B cell (primary cell): ENCODE data around the gene MIDN. TPM values are rescaled to one million over a fixed set of nuclear protein-coding genes. Genes with fewer than 3 reads are reported as not detected.

Experiments
- ATAC-seq: fragments of 200-7000 bp; cut with Tn5 transposase; one replicate; pipeline ENCODE4 v1.10.0; 2021; ENCODE audit warnings: low read depth, mild to moderate bottlenecking, moderate number of reproducible peaks, moderate library complexity
- CTCF ChIA-PET: fragments of 350-600 bp; sonication (Branson Sonifier 250); formaldehyde crosslinking; loops from one replicate; lab custom pipeline; 2021; ENCODE audit warnings: antibody characterized with exemption, inconsistent platforms; lab: Charles Lee
- POLR2A ChIA-PET: fragments of 350-600 bp; sonication (Branson Sonifier 250); formaldehyde crosslinking; loops from one replicate; lab custom pipeline; 2021; ENCODE audit warnings: antibody characterized with exemption; lab: Charles Lee
- DNase-seq: peaks from one replicate; pipeline ENCODE4 v3.0.0; 2013
- H2AFZ ChIP-seq: 2 replicates; pipeline ENCODE4 v1.6.1; 2012; ENCODE audit warnings: mild to moderate bottlenecking, low read depth, low read length; ENCODE audit not compliant: insufficient read depth, poor library complexity, severe bottlenecking
- H3K27ac ChIP-seq, 2 donors: 1 replicate in 1 of 2; 2 replicates in 1 of 2; pipeline ENCODE4 v1.5.1; 2012 to 2013; ENCODE audit warnings: low read length in 2 of 2, mild to moderate bottlenecking in 2 of 2, moderate library complexity in 1 of 2
- H3K27me3 ChIP-seq, 4 experiments: fragments of 200-600 bp in 1 of 4; sonication (generic) in 1 of 4; replicated peaks in 1 of 4; 1 replicate in 2 of 4; 2 replicates in 2 of 4; pipeline versions ENCODE4 v1.6.1 to v1.7.0; 2013 to 2016; ENCODE audit warnings: low read length in 3 of 4, mild to moderate bottlenecking in 2 of 4, mixed read lengths in 1 of 4, moderate library complexity in 1 of 4; ENCODE audit not compliant: insufficient read depth in 4 of 4, control insufficient read depth in 3 of 4; ENCODE audit errors: control extremely low read depth in 1 of 4
- H3K36me3 ChIP-seq, 2 experiments: replicated peaks in 1 of 2; 1 replicate in 1 of 2; 2 replicates in 1 of 2; pipeline versions ENCODE4 v1.6.1 to v1.7.1; 2013; ENCODE audit warnings: low read length in 1 of 2; ENCODE audit not compliant: insufficient read depth in 2 of 2, control insufficient read depth in 1 of 2; ENCODE audit errors: control extremely low read depth in 1 of 2, extremely low read depth in 1 of 2
- H3K4me1 ChIP-seq, 2 donors: fragments of 200-600 bp in 1 of 2; sonication (generic) in 1 of 2; 1 replicate in 1 of 2; 2 replicates in 1 of 2; pipeline versions ENCODE4 v1.5.1 to v1.6.1; 2013 to 2017; ENCODE audit warnings: low read length in 2 of 2; ENCODE audit not compliant: control insufficient read depth in 2 of 2, insufficient read depth in 2 of 2
- H3K4me2 ChIP-seq: replicated peaks from 2 replicates; pipeline ENCODE3; 2012; ENCODE audit warnings: mild to moderate bottlenecking, low read depth, low read length; ENCODE audit not compliant: poor library complexity, severe bottlenecking
- H3K4me3 ChIP-seq, 5 experiments: fragments of 200-600 bp in 1 of 5; sonication (generic) in 1 of 5; 1 replicate in 3 of 5; 2 replicates in 2 of 5; pipeline versions ENCODE4 v1.5.1 to v1.7.0; 2011 to 2016; ENCODE audit warnings: low read length in 4 of 5, mild to moderate bottlenecking in 4 of 5, low read depth in 2 of 5, control low read depth in 1 of 5, moderate library complexity in 1 of 5; ENCODE audit not compliant: insufficient read depth in 1 of 5; ENCODE audit errors: control extremely low read depth in 1 of 5, extremely low read depth in 1 of 5
- H3K79me2 ChIP-seq: fragments of 200-600 bp; sonication (generic); one replicate; pipeline ENCODE4 v1.6.0; 2016; ENCODE audit warnings: low read length; ENCODE audit not compliant: control insufficient read depth, insufficient read depth
- H3K9ac ChIP-seq: fragments of 200-600 bp; sonication (generic); 2 replicates; pipeline ENCODE4 v1.6.1; 2017; ENCODE audit warnings: mild to moderate bottlenecking, low read length, moderate library complexity
- H3K9me3 ChIP-seq, 3 donors: one replicate each; pipeline versions ENCODE4 v1.6.1 to v1.7.1; 2013; ENCODE audit warnings: low read length in 2 of 3; ENCODE audit not compliant: control insufficient read depth in 2 of 3, insufficient read depth in 1 of 3; ENCODE audit errors: control extremely low read depth in 1 of 3
- H4K20me1 ChIP-seq: 2 replicates; pipeline ENCODE4 v1.6.0; 2012; ENCODE audit warnings: mild to moderate bottlenecking, low read length; ENCODE audit not compliant: insufficient read depth, control insufficient read depth, poor library complexity, severe bottlenecking
- H3K27ac Mint-ChIP-seq: one replicate; pipeline ENCODE4 v1.8.0; 2021; ENCODE audit warnings: mixed read lengths
- H3K27me3 Mint-ChIP-seq: one replicate; pipeline ENCODE4 v1.8.0; 2021; ENCODE audit warnings: mixed read lengths
- H3K4me1 Mint-ChIP-seq: one replicate; pipeline ENCODE4 v1.8.0; 2021; ENCODE audit warnings: mixed read lengths
- H3K4me3 Mint-ChIP-seq: one replicate; pipeline ENCODE4 v1.8.0; 2021; ENCODE audit warnings: mixed read lengths
- H3K9me3 Mint-ChIP-seq: one replicate; pipeline ENCODE4 v1.8.0; 2022; ENCODE audit warnings: mixed read lengths; ENCODE audit not compliant: insufficient read depth
- EZH2 ChIP-seq: IDR thresholded peaks from 2 replicates; pipeline ENCODE4 v1.6.1; 2012; ENCODE audit warnings: borderline replicate concordance, low read depth, mild to moderate bottlenecking, moderate library complexity, low read length; ENCODE audit not compliant: insufficient read depth, poor library complexity, severe bottlenecking
- WGBS: methylation state at CpG from one replicate; pipeline ENCODE4 v1.1.5; 2013; ENCODE audit warnings: missing lambda C conversion rate; ENCODE audit not compliant: insufficient coverage; 5-methylcytosine and 5-hydroxymethylcytosine counted together
- intact Hi-C: fragments of 100-400 bp; cut with micrococcal nuclease; formaldehyde crosslinking; loops from one replicate; pipeline ENCODE4 v1.10.0; 2022
- polyA plus RNA-seq: library from polyadenylated mRNA; depleted of rRNA; stranded (reverse); fragments of >200 nt; gene quantifications from 2 replicates; pipeline ENCODE4 v1.2.3, GENCODE V29; 2012
- total RNA-seq, 2 donors: library from RNA; stranded (reverse); fragments of 120-200 nt in 1 of 2; gene quantifications; 1 replicate in 1 of 2; 2 replicates in 1 of 2; pipeline versions ENCODE4 v1.2.3 to v1.2.4, GENCODE V29; 2013 to 2022
- TF ChIP-seq, protein P1 (sequence below): fragments of 200-600 bp; IDR thresholded peaks from one replicate; pipeline ENCODE4 v1.8.0; 2022; ENCODE audit warnings: antibody characterized with exemption, mild to moderate bottlenecking

The MIDN gene
- total and polyA plus RNA-seq, 2 donors (not counting 1 experiment from before 2014, with no cell fraction given), result 98.5 to 156 TPM

DNA sequence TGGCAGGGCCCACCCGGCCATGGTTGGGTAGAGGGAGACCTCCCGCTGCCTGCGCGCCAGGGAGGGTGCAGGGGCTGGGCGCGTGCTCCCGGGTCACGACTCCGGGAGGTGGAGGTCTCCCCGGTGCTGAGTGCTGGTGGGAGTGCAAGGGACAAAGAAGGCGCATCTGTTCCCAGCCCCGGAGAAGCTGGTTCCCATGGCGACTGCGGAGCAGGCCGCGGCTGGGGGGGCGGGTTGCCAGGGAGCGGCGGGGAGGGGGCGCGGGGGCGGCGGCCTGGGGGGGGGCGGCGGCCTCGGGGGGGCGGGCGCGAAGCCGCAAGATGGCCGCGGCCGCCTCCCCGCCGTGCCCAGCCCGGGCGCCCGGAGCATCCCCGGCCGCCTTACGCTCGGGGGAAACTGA lies 11.8 kb upstream of the MIDN start:
- Histone ChIP-seq H3K4me1 (peaks cover 24 to 33% of the 10 kb centered on the region in 2 donors), H3K79me2 (no peaks in the 10 kb centered on the region), H3K27me3 (peaks cover 0 to 21% (median 7%) of the 10 kb centered on the region in 4 experiments), H4K20me1 (peaks cover 5% of the 10 kb centered on the region), H3K4me3 (no peak overlapping the region), H3K9ac (no peak overlapping the region), H3K36me3 (no peaks in the 10 kb centered on the region), H2AFZ (no peak overlapping the region), H3K9me3 (no peaks in the 10 kb centered on the region), H3K4me2 (peak overlapping the region; percentile 89), H3K27ac (no peak overlapping the region)
- no peak for TF ChIP-seq EZH2
- TF ChIP-seq, protein P1, sequence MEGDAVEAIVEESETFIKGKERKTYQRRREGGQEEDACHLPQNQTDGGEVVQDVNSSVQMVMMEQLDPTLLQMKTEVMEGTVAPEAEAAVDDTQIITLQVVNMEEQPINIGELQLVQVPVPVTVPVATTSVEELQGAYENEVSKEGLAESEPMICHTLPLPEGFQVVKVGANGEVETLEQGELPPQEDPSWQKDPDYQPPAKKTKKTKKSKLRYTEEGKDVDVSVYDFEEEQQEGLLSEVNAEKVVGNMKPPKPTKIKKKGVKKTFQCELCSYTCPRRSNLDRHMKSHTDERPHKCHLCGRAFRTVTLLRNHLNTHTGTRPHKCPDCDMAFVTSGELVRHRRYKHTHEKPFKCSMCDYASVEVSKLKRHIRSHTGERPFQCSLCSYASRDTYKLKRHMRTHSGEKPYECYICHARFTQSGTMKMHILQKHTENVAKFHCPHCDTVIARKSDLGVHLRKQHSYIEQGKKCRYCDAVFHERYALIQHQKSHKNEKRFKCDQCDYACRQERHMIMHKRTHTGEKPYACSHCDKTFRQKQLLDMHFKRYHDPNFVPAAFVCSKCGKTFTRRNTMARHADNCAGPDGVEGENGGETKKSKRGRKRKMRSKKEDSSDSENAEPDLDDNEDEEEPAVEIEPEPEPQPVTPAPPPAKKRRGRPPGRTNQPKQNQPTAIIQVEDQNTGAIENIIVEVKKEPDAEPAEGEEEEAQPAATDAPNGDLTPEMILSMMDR, result no peak
- WGBS, result 23% methylated on average over 29 of the region's 42 CpGs
- H3K27ac Mint-ChIP-seq, result no peak overlapping the region
- intact Hi-C loops, result no loop called here
- ATAC-seq, result no peak
- CTCF ChIA-PET, result no interaction called here
- no peak for DNase-seq
- no peak overlapping the region for H3K4me3 Mint-ChIP-seq
- POLR2A ChIA-PET, result interaction anchor here (1.0 kb wide), 2 partner anchors 30 to 342 kb away, joined by 3 read pairs; no protein-coding TSS in a partner anchor
- no peaks in the 10 kb centered on the region for H3K9me3 Mint-ChIP-seq
- H3K4me1 Mint-ChIP-seq, result peaks cover 20% of the 10 kb centered on the region
- H3K27me3 Mint-ChIP-seq, result peaks cover 8% of the 10 kb centered on the region

DNA sequence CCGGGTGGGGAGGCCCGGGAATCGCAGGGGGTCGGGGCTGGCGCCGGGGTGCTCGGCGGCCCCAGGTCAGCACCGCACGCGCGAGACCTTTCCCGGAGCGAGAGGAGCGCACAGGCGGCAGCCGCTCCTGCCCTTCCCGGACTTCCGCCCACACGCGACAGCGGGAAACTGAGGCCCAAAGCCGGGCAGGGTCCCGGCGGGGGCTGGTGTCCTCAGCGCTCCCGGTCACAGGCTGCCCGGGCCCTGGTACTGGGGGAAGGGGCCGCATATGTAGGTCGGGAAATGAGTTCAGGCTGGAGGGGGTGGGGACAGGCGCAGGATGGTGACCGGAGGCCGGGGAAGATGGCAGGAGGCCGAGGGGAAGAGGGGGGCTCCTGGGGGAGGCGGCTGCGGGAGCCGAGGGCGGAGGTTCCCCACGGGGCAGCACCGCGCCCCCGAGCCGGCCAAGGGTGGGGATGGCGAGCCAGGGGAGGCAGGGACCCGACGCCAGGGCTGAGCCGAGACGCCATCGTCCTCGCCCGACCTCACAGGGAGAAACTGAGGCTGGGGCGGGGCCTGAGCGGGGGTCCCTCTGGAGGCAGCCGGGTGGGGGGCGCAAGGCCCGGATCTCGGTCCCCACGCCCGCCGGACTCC lies 11.2 kb upstream of the MIDN start:
- WGBS, result 1% methylated on average over 60 of the region's 60 CpGs

More for the DNA sequence above, 11.2 kb upstream of the MIDN start:
- TF ChIP-seq EZH2, result peak; percentile 100
- TF ChIP-seq, protein P1, result no peak
- peak overlapping the region in 4 of 5 experiments; percentile 17 to 50 (median 35) for H3K4me3 ChIP-seq
- H3K4me1 ChIP-seq, result peaks cover 25 to 35% of the 10 kb centered on the region in 2 donors
- peak overlapping the region; percentile 89 for H3K4me2 ChIP-seq
- intact Hi-C loops, result no loop called here
- H4K20me1 ChIP-seq, result peaks cover 5% of the 10 kb centered on the region
- ATAC-seq (no peak), DNase-seq (peak; percentile 60)
- Mint-ChIP-seq H3K4me3 (peak overlapping the region; percentile 47), H3K27ac (no peak overlapping the region), H3K4me1 (peaks cover 23% of the 10 kb centered on the region), H3K9me3 (no peaks in the 10 kb centered on the region), H3K27me3 (peaks cover 8% of the 10 kb centered on the region)
- H3K9ac ChIP-seq, result peak overlapping the region; percentile 45
- POLR2A ChIA-PET, result interaction anchor here (1.0 kb wide), 1 partner anchor 342 kb away, joined by 3 read pairs; no protein-coding TSS in a partner anchor
- H3K36me3 ChIP-seq, result no peaks in the 10 kb centered on the region
- no peaks in the 10 kb centered on the region for H3K9me3 ChIP-seq
- CTCF ChIA-PET, result no interaction called here
- H3K27ac ChIP-seq, result no peak overlapping the region
- H3K79me2 ChIP-seq, result peaks cover 5% of the 10 kb centered on the region
- peak overlapping the region; percentile 10 for H2AFZ ChIP-seq
- peaks cover 0 to 21% (median 7%) of the 10 kb centered on the region in 4 experiments for H3K27me3 ChIP-seq
